Keratinocyte (primary cell): ENCODE results near the gene VASH2. TPM values are rescaled to one million over a fixed set of nuclear protein-coding genes. Genes with fewer than 3 reads are reported as not detected.

ENCODE experiments used
- DNase-seq: peaks from one replicate; pipeline ENCODE4 v3.0.0-alpha.2; 2011; ENCODE audit warnings: low read depth, missing footprints, low spot score
- FAIRE-seq: peaks from 2 replicates; lab custom pipeline; 2011; peaks lifted over from hg19 to GRCh38; lab: Jason Lieb, UNC
- H2AFZ ChIP-seq: 2 replicates; pipeline ENCODE4 v1.6.0; 2012; ENCODE audit warnings: low read length, control low read depth, inconsistent platforms; ENCODE audit not compliant: control insufficient read depth
- H3K27ac ChIP-seq: 2 replicates; pipeline ENCODE4 v1.5.1; 2011; ENCODE audit warnings: low read length; ENCODE audit not compliant: control insufficient read depth, insufficient read depth
- H3K27me3 ChIP-seq: 3 replicates; pipeline ENCODE4 v1.6.0; 2011; ENCODE audit warnings: low read length; ENCODE audit not compliant: control insufficient read depth, insufficient read depth; ENCODE audit errors: extremely low read depth
- H3K36me3 ChIP-seq, 2 experiments: 2 replicates in 1 of 2; 3 replicates in 1 of 2; pipeline ENCODE4 v1.5.1; 2011; ENCODE audit warnings: low read length in 2 of 2, mild to moderate bottlenecking in 1 of 2; ENCODE audit not compliant: control insufficient read depth in 2 of 2, insufficient read depth in 2 of 2; ENCODE audit errors: extremely low read depth in 1 of 2
- H3K4me1 ChIP-seq: 3 replicates; pipeline ENCODE4 v1.5.1; 2011; ENCODE audit warnings: low read length; ENCODE audit not compliant: control insufficient read depth, insufficient read depth; ENCODE audit errors: extremely low read depth
- H3K4me2 ChIP-seq: 3 replicates; pipeline ENCODE4 v1.6.0; 2011; ENCODE audit warnings: low read depth, low read length; ENCODE audit not compliant: control insufficient read depth, insufficient read depth; ENCODE audit errors: extremely low read depth
- H3K4me3 ChIP-seq, 3 experiments: fragments of 200-600 bp in 1 of 3; sonication (generic) in 1 of 3; 2 replicates in 2 of 3; 3 replicates in 1 of 3; pipeline ENCODE4 v1.5.1; 2011 to 2016; ENCODE audit warnings: low read length in 3 of 3, mild to moderate bottlenecking in 3 of 3, control low read depth in 2 of 3, inconsistent platforms in 1 of 3, low read depth in 1 of 3, mixed read lengths in 1 of 3, mixed run types in 1 of 3, moderate library complexity in 1 of 3; ENCODE audit not compliant: control insufficient read depth in 2 of 3, insufficient read depth in 2 of 3; ENCODE audit errors: extremely low read depth in 1 of 3
- H3K79me2 ChIP-seq: 2 replicates; pipeline ENCODE4 v1.6.0; 2012; ENCODE audit warnings: low read length; ENCODE audit not compliant: control insufficient read depth, insufficient read depth
- H3K9ac ChIP-seq: 3 replicates; pipeline ENCODE4 v1.6.0; 2011; ENCODE audit warnings: low read length; ENCODE audit not compliant: control insufficient read depth, insufficient read depth; ENCODE audit errors: extremely low read depth
- H3K9me1 ChIP-seq: 3 replicates; pipeline ENCODE4 v1.6.0; 2011; ENCODE audit warnings: low read length; ENCODE audit not compliant: control insufficient read depth, insufficient read depth; ENCODE audit errors: extremely low read depth
- H3K9me3 ChIP-seq: 2 replicates; pipeline ENCODE4 v1.5.1; 2012; ENCODE audit warnings: low read depth, low read length; ENCODE audit not compliant: control insufficient read depth
- H4K20me1 ChIP-seq: 3 replicates; pipeline ENCODE4 v1.6.0; 2011; ENCODE audit warnings: low read length; ENCODE audit not compliant: control insufficient read depth, insufficient read depth; ENCODE audit errors: extremely low read depth
- EZH2 ChIP-seq: IDR thresholded peaks from one replicate; pipeline ENCODE4 v1.6.1; 2012; ENCODE audit warnings: inconsistent platforms, mild to moderate bottlenecking, low read length, moderate library complexity
- dilution Hi-C: fragments of 300-500 bp; cut with MboI; formaldehyde crosslinking; loops from one replicate; pipeline ENCODE4 v1.7.0; 2020; ENCODE audit warnings: low sequenced_read_pairs; ENCODE audit not compliant: extremely low pct_ligation_motif_present
- polyA plus RNA-seq, 5 experiments: library from polyadenylated mRNA; depleted of rRNA in 3 of 5; stranded (reverse) in 3 of 5; stranded (forward) in 1 of 5; unstranded in 1 of 5; fragments of >200 nt; gene quantifications; 1 replicate in 1 of 5; 2 replicates in 3 of 5; 3 replicates in 1 of 5; pipeline versions ENCODE4 v1.2.1 to v1.2.3, GENCODE V29; 2011 to 2012; ENCODE audit warnings: missing spikeins in 2 of 5, low read depth in 1 of 5, low replicate concordance in 1 of 5
- TF ChIP-seq, protein P1 (sequence below), 3 experiments: IDR thresholded peaks in 1 of 3; conservative IDR thresholded peaks in 1 of 3; optimal IDR thresholded peaks in 1 of 3; 2 replicates in 2 of 3; 3 replicates in 1 of 3; pipeline versions ENCODE3 to v1.5.1; 2011; ENCODE audit warnings: low read length in 3 of 3, mild to moderate bottlenecking in 3 of 3, moderate library complexity in 2 of 3, control low read depth in 1 of 3, inconsistent platforms in 1 of 3; ENCODE audit not compliant: insufficient read depth in 2 of 3; ENCODE audit errors: extremely low read depth in 1 of 3

The VASH2 gene
- polyA plus RNA-seq, 1 donor (not counting 4 experiments of a cell fraction or from before 2014, with no cell fraction given): 0.04 TPM

DNA sequence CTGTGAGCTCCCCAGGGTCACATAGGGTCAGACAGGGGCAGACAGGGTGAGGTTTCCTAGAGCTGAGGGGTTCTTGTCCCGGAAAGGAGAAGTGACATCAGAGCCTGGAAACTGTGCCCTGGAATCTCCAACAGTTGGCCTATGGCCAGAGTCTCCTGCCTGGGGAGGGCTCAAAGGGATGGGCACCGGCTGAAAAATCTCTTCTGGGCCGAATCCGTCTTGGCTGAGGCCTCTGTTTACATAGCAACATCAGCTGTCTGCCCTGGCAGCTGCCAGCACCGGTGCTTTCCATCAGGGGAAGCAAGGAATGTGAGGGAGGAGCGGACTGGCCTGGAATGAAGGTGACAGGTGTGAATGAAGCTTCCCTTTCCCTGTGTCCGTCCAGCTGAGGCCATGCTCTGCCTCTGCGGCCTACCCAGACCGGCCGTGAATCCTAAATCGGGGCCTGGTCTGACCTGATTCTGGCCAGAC lies 30.7 kb downstream of the VASH2 start:
- dilution Hi-C loops: no loop called here
- Histone ChIP-seq H3K27ac (no peak overlapping the region), H4K20me1 (no peaks in the 10 kb centered on the region), H3K9me3 (no peaks in the 10 kb centered on the region), H3K79me2 (no peaks in the 10 kb centered on the region), H2AFZ (no peak overlapping the region), H3K4me3 (no peak overlapping the region), H3K4me2 (no peak overlapping the region), H3K9ac (no peak overlapping the region), H3K36me3 (no peaks in the 10 kb centered on the region), H3K27me3 (no peaks in the 10 kb centered on the region), H3K4me1 (no peaks in the 10 kb centered on the region), H3K9me1 (no peaks in the 10 kb centered on the region)
- DNase-seq: no peak
- TF ChIP-seq EZH2: no peak
- TF ChIP-seq, protein P1, sequence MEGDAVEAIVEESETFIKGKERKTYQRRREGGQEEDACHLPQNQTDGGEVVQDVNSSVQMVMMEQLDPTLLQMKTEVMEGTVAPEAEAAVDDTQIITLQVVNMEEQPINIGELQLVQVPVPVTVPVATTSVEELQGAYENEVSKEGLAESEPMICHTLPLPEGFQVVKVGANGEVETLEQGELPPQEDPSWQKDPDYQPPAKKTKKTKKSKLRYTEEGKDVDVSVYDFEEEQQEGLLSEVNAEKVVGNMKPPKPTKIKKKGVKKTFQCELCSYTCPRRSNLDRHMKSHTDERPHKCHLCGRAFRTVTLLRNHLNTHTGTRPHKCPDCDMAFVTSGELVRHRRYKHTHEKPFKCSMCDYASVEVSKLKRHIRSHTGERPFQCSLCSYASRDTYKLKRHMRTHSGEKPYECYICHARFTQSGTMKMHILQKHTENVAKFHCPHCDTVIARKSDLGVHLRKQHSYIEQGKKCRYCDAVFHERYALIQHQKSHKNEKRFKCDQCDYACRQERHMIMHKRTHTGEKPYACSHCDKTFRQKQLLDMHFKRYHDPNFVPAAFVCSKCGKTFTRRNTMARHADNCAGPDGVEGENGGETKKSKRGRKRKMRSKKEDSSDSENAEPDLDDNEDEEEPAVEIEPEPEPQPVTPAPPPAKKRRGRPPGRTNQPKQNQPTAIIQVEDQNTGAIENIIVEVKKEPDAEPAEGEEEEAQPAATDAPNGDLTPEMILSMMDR (optimal IDR thresholded peaks at IDR 0.05 in 1 of 3, IDR thresholded peaks at IDR 0.05 in 1 of 3, conservative IDR thresholded peaks at IDR 0.05 in 1 of 3; ENCODE audit: extremely low read depth in 1 of 3, insufficient read depth in 2 of 3, low read length in 3 of 3): no peak
- FAIRE-seq: no peak

DNA sequence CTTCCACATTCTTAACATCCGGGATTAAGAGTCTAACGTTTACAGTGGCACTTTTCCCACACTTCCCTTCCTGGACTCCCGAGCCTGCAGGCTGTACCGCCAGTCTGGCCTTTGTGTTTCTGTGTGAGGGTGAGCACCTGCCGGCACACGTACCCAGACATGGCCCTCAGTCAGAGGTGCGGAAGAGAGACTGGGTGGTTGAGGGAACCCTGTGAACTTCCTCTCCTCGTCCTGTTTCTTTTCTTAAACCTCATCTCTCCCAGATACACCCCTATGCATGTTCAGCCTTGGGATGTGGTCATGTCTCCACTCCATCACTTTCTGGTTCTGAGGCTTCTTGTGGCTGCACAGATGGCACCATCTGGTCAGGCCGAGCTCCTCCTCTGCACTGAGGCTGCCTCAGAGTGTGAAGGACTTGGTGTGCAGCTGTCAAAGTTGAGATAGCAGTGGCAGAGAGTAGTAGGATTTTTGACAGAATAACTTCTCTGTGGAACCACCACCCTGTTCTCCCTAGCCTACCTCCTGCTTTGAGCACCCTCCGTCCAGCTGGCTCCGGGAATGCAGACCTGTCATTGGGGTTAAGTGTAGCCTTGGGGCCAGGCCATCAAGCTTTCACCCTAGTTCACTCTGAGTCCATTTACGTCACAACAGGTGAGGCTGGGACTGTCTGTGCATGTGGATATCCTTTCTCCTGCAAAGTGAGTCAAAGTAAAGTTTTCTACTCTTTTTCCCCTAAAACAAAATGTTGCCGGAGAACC lies 31.4 kb downstream of the VASH2 start:
- DNase-seq (no peak), FAIRE-seq (no peak)
- H3K4me1 ChIP-seq: no peaks in the 10 kb centered on the region
- no peaks in the 10 kb centered on the region for H3K27me3 ChIP-seq
- no peak overlapping the region for H2AFZ ChIP-seq
- no peaks in the 10 kb centered on the region for H3K9me3 ChIP-seq
- H3K9me1 ChIP-seq: no peaks in the 10 kb centered on the region
- H3K27ac ChIP-seq: no peak overlapping the region
- no peaks in the 10 kb centered on the region for H4K20me1 ChIP-seq
- no peak overlapping the region for H3K9ac ChIP-seq
- TF ChIP-seq EZH2: no peak
- TF ChIP-seq, protein P1 (optimal IDR thresholded peaks at IDR 0.05 in 1 of 3, IDR thresholded peaks at IDR 0.05 in 1 of 3, conservative IDR thresholded peaks at IDR 0.05 in 1 of 3; ENCODE audit: extremely low read depth in 1 of 3, insufficient read depth in 2 of 3, low read length in 3 of 3): no peak
- no peak overlapping the region for H3K4me3 ChIP-seq
- H3K79me2 ChIP-seq: no peaks in the 10 kb centered on the region
- H3K36me3 ChIP-seq: no peaks in the 10 kb centered on the region
- H3K4me2 ChIP-seq: no peak overlapping the region
- dilution Hi-C loops: no loop called here
